Esophagus squamous epithelium (tissue), 5 donors: ENCODE measurements around the gene KCNB1. TPM values are rescaled to one million over a fixed set of nuclear protein-coding genes. Genes with fewer than 3 reads are reported as not detected.

Experiments used
- DNase-seq: peaks from one replicate; lab custom pipeline; 2025; lab: John Stamatoyannopoulos, UW
- H3K27ac ChIP-seq, 4 donors: fragments of 200-600 bp; sonication (generic); one replicate each; pipeline ENCODE4 v1.5.1; 2016 to 2019; ENCODE audit warnings: mild to moderate bottlenecking in 1 of 4
- H3K27me3 ChIP-seq, 4 donors: fragments of 200-600 bp; sonication (generic); 1 replicate in 3 of 4; 2 replicates in 1 of 4; pipeline versions ENCODE4 v1.5.1 to v1.6.0; 2017 to 2021; ENCODE audit warnings: antibody characterized with exemption in 1 of 4
- H3K36me3 ChIP-seq, 3 donors: fragments of 200-600 bp; sonication (generic); one replicate each; pipeline ENCODE4 v1.5.1; 2016 to 2019
- H3K4me1 ChIP-seq, 3 donors: fragments of 200-600 bp; sonication (generic); one replicate each; pipeline ENCODE4 v1.5.1; 2017 to 2019
- H3K4me3 ChIP-seq, 4 donors: fragments of 200-600 bp; sonication (generic); 1 replicate in 3 of 4; 2 replicates in 1 of 4; pipeline ENCODE4 v1.5.1; 2016 to 2019; ENCODE audit warnings: mild to moderate bottlenecking in 2 of 4, moderate library complexity in 1 of 4
- H3K9me3 ChIP-seq, 3 donors: fragments of 200-600 bp; sonication (generic); one replicate each; pipeline ENCODE4 v1.5.1; 2016 to 2019
- CTCF ChIP-seq, 6 experiments: fragments of 450-650 bp in 4 of 6; fragments of 200-600 bp in 2 of 6; sonication (generic) in 2 of 6; IDR thresholded peaks; one replicate each; pipeline ENCODE4 v1.5.1; 2016 to 2019; ENCODE audit warnings: antibody characterized with exemption in 6 of 6, mild to moderate bottlenecking in 4 of 6, moderate library complexity in 4 of 6
- POLR2A ChIP-seq, 4 donors: fragments of 450-650 bp; IDR thresholded peaks; one replicate each; pipeline ENCODE4 v1.6.1; 2017; ENCODE audit warnings: antibody characterized with exemption in 4 of 4, mild to moderate bottlenecking in 4 of 4, moderate library complexity in 3 of 4
- WGBS, 2 donors: methylation state at CpG; one replicate each; pipeline ENCODE4 v1.1.5; 2018; 5-methylcytosine and 5-hydroxymethylcytosine counted together
- intact Hi-C: fragments of 100-400 bp; cut with DNase I; formaldehyde crosslinking; loops from one replicate; pipeline ENCODE4 v1.15.0; 2022
- total RNA-seq, 4 donors: library from RNA; depleted of rRNA; stranded (reverse); fragments of >200 nt; gene quantifications; one replicate each; pipeline ENCODE4 v1.1.0, GENCODE V29; 2016
- donor health status: DM: yes; HTN: yes; CAD: no.

Gene KCNB1
- total RNA-seq, 4 donors from 2014 or later: 0.11 to 3.6 (median 1.1) TPM

GRCh38 chr20:49478266-49478665 is 4.2 kb downstream of the KCNB1 start:
- Histone ChIP-seq H3K4me1 (peaks cover 0 to 35% (median 0%) of the 10 kb centered on the region in 3 donors), H3K4me3 (no peak overlapping the region), H3K27me3 (peaks cover 0 to 70% (median 3%) of the 10 kb centered on the region in 4 donors), H3K36me3 (no peaks in the 10 kb centered on the region), H3K9me3 (no peaks in the 10 kb centered on the region), H3K27ac (peak overlapping the region in 2 of 4 donors; percentile 14 to 79)
- no peak for DNase-seq
- TF ChIP-seq POLR2A (IDR thresholded peaks at IDR 0.05) (no peak), CTCF (IDR thresholded peaks at IDR 0.05) (no peak)
- intact Hi-C loops: no loop called here
- 30 to 31% methylated on average over 6 to 7 of the region's 7 CpGs for WGBS, 2 donors

GRCh38 chr20:49477200-49477599 is 5.3 kb downstream of the KCNB1 start:
- intact Hi-C loops: no loop called here
- Histone ChIP-seq H3K36me3 (no peaks in the 10 kb centered on the region), H3K27me3 (peaks cover 0 to 59% (median 0%) of the 10 kb centered on the region in 4 donors), H3K27ac (no peak overlapping the region), H3K9me3 (no peaks in the 10 kb centered on the region), H3K4me3 (no peak overlapping the region), H3K4me1 (peaks cover 0 to 25% (median 0%) of the 10 kb centered on the region in 3 donors)
- no peak for TF ChIP-seq CTCF (IDR thresholded peaks at IDR 0.05)
- TF ChIP-seq POLR2A (IDR thresholded peaks at IDR 0.05): no peak
- 75 to 100% methylated on average over 1 to 3 of the region's 3 CpGs for WGBS, 2 donors
- no peak for DNase-seq

GRCh38 chr20:49476016-49476355 is 6.5 kb downstream of the KCNB1 start:
- Histone ChIP-seq H3K36me3 (no peaks in the 10 kb centered on the region), H3K4me1 (peaks cover 0 to 14% (median 0%) of the 10 kb centered on the region in 3 donors), H3K27me3 (peaks cover 0 to 48% (median 0%) of the 10 kb centered on the region in 4 donors), H3K9me3 (no peaks in the 10 kb centered on the region), H3K27ac (no peak overlapping the region), H3K4me3 (no peak overlapping the region)
- intact Hi-C loops: no loop called here
- TF ChIP-seq CTCF (IDR thresholded peaks at IDR 0.05): no peak
- TF ChIP-seq POLR2A (IDR thresholded peaks at IDR 0.05): no peak
- no peak for DNase-seq
- 59 to 64% methylated on average over 7 of the region's 7 CpGs for WGBS, 2 donors

GRCh38 chr20:49475292-49476015 is 7.0 kb downstream of the KCNB1 start:
- intact Hi-C loops: no loop called here
- no peak for DNase-seq
- Histone ChIP-seq H3K4me3 (no peak overlapping the region), H3K27me3 (peaks cover 0 to 49% (median 0%) of the 10 kb centered on the region in 4 donors), H3K9me3 (no peaks in the 10 kb centered on the region), H3K4me1 (peaks cover 0 to 11% (median 0%) of the 10 kb centered on the region in 3 donors), H3K27ac (no peak overlapping the region), H3K36me3 (no peaks in the 10 kb centered on the region)
- TF ChIP-seq CTCF (IDR thresholded peaks at IDR 0.05): no peak
- 89 to 90% methylated on average over 5 to 6 of the region's 6 CpGs for WGBS, 2 donors

- no peak overlapping the region for H3K4me3 ChIP-seq
- TF ChIP-seq CTCF (IDR thresholded peaks at IDR 0.05) (no peak), POLR2A (IDR thresholded peaks at IDR 0.05) (no peak)
- no peaks in the 10 kb centered on the region for H3K36me3 ChIP-seq
- H3K9me3 ChIP-seq: no peaks in the 10 kb centered on the region
- intact Hi-C loops: no loop called here
- no peak overlapping the region for H3K27ac ChIP-seq
- WGBS, 2 donors: 54 to 59% methylated on average over 4 to 5 of the region's 5 CpGs
- no peaks in the 10 kb centered on the region for H3K4me1 ChIP-seq
- no peak for DNase-seq
- peaks cover 0 to 31% (median 0%) of the 10 kb centered on the region in 4 donors for H3K27me3 ChIP-seq
These were observed 11.1 kb downstream of the KCNB1 start for GRCh38 chr20:49471397-49471796.
